Mononuclear cell (primary cell): ENCODE measurements around the gene OR10A5. TPM values are rescaled to one million over a fixed set of nuclear protein-coding genes. Genes with fewer than 3 reads are reported as not detected.

Experiments used
- H3K27me3 ChIP-seq: 2 replicates; pipeline ENCODE4 v1.6.0; 2011; ENCODE audit warnings: low read length, control low read depth; ENCODE audit not compliant: insufficient read depth
- H3K4me1 ChIP-seq: 2 replicates; pipeline ENCODE4 v1.5.1; 2011; ENCODE audit warnings: mild to moderate bottlenecking, low read length, control low read depth; ENCODE audit not compliant: insufficient read depth
- H3K4me3 ChIP-seq: 2 replicates; pipeline ENCODE4 v1.5.1; 2011; ENCODE audit warnings: mild to moderate bottlenecking, low read length, moderate library complexity
- H3K9me3 ChIP-seq: 2 replicates; pipeline ENCODE4 v1.5.1; 2011; ENCODE audit warnings: low read depth, mild to moderate bottlenecking, control low read depth, low read length
- total RNA-seq: library from RNA; depleted of rRNA; stranded (reverse); fragments of >200 nt; gene quantifications from one replicate; pipeline ENCODE4 v1.2.3, GENCODE V29; 2012

Gene OR10A5
- total RNA-seq, 1 donor, result not detected

GRCh38 chr11:6895010-6895409 is 49.5 kb downstream of the OR10A5 start:
- Histone ChIP-seq H3K27me3 (no peaks in the 10 kb centered on the region), H3K9me3 (no peaks in the 10 kb centered on the region), H3K4me1 (no peaks in the 10 kb centered on the region), H3K4me3 (no peak overlapping the region)

Other genes starting within 250 kb of the OR10A5 start
- gene RRP8, start 242.1 kb upstream of the OR10A5 start, total RNA-seq, result 19.0 TPM
- gene ILK, start 241.9 kb upstream of the OR10A5 start, total RNA-seq, result 45.5 TPM
- gene TAF10, start 233.5 kb upstream of the OR10A5 start, total RNA-seq, result 33.2 TPM
- 86.2 TPM for gene TPP1, start 226.3 kb upstream of the OR10A5 start, total RNA-seq
- gene DCHS1, start 189.9 kb upstream of the OR10A5 start, total RNA-seq, result 3.8 TPM
- gene MRPL17, start 162.3 kb upstream of the OR10A5 start, total RNA-seq, result 9.0 TPM
- 0.10 TPM for gene OR2AG2, start 73.7 kb upstream of the OR10A5 start, total RNA-seq
- not detected for gene OR2AG1, start 62.7 kb upstream of the OR10A5 start, total RNA-seq
- not detected for gene OR6A2, start 46.0 kb upstream of the OR10A5 start, total RNA-seq
- gene OR10A2, start 17.4 kb downstream of the OR10A5 start, total RNA-seq, result not detected
- gene OR10A4, start 30.9 kb downstream of the OR10A5 start, total RNA-seq, result not detected
- gene OR2D2, start 46.8 kb downstream of the OR10A5 start, total RNA-seq, result 0.10 TPM
- gene OR2D3, start 75.3 kb downstream of the OR10A5 start, total RNA-seq, result not detected
- gene ZNF215, start 80.7 kb downstream of the OR10A5 start, total RNA-seq, result 0.52 TPM
- gene ZNF214, start 174.7 kb downstream of the OR10A5 start, total RNA-seq, result not detected
- under 0.01 TPM for gene NLRP14, start 174.8 kb downstream of the OR10A5 start, total RNA-seq
- gene RBMXL2, start 243.3 kb downstream of the OR10A5 start, total RNA-seq, result not detected